ENCODE measurements around the gene ASAP2. TPM values are rescaled to one million over a fixed set of nuclear protein-coding genes. Genes with fewer than 3 reads are reported as not detected.

ASAP2 gene
- total and polyA plus RNA-seq, 2 donors (not counting 1 experiment from before 2014, with no cell fraction given) = 0.04 TPM; not detected in 1

GRCh38 chr2:9430316-9431293 is 224.0 kb downstream of the ASAP2 start:
- ATAC-seq (ENCODE audit: low read depth) (no peak), DNase-seq (no peak)
- Histone ChIP-seq H3K27me3 (replicated peaks in 1 of 4; ENCODE audit: control extremely low read depth in 1 of 4, control insufficient read depth in 3 of 4, insufficient read depth in 4 of 4, low read length in 3 of 4) (no peaks in the 10 kb centered on the region), H2AFZ (ENCODE audit: insufficient read depth, low read depth, low read length, poor library complexity, severe bottlenecking) (no peak overlapping the region), H3K79me2 (ENCODE audit: control insufficient read depth, insufficient read depth, low read length) (no peaks in the 10 kb centered on the region), H3K4me1 (ENCODE audit: control insufficient read depth in 2 of 2, insufficient read depth in 2 of 2, low read length in 2 of 2) (no peaks in the 10 kb centered on the region), H3K9ac (ENCODE audit: low read length) (no peak overlapping the region), H4K20me1 (ENCODE audit: control insufficient read depth, insufficient read depth, low read length, poor library complexity, severe bottlenecking) (no peaks in the 10 kb centered on the region), H3K9me3 (ENCODE audit: control extremely low read depth in 1 of 3, control insufficient read depth in 2 of 3, insufficient read depth in 1 of 3, low read length in 2 of 3) (no peaks in the 10 kb centered on the region), H3K4me2 (replicated peaks; ENCODE audit: low read depth, low read length, poor library complexity, severe bottlenecking) (no peak overlapping the region), H3K4me3 (ENCODE audit: control extremely low read depth in 1 of 5, extremely low read depth in 1 of 5, insufficient read depth in 1 of 5, low read depth in 2 of 5, low read length in 4 of 5) (no peak overlapping the region), H3K27ac (ENCODE audit: low read length in 2 of 2) (no peak overlapping the region), H3K36me3 (replicated peaks in 1 of 2; ENCODE audit: control extremely low read depth in 1 of 2, control insufficient read depth in 1 of 2, extremely low read depth in 1 of 2, insufficient read depth in 2 of 2, low read length in 1 of 2) (peaks cover 15 to 40% of the 10 kb centered on the region in 2 experiments)
- TF ChIP-seq EZH2 (IDR thresholded peaks at IDR 0.05; ENCODE audit: borderline replicate concordance, insufficient read depth, low read depth, low read length, poor library complexity, severe bottlenecking) (no peak), CTCF (IDR thresholded peaks at IDR 0.05) (no peak)
- ChIA-PET CTCF (no interaction called here), POLR2A (no interaction called here)
- H3K9me3 Mint-ChIP-seq (ENCODE audit: insufficient read depth) = no peaks in the 10 kb centered on the region
- H3K4me3 Mint-ChIP-seq = no peak overlapping the region
- H3K27ac Mint-ChIP-seq = no peak overlapping the region
- no CpG with 5 or more reads among the region's 2 CpGs for WGBS (ENCODE audit: insufficient coverage)
- intact Hi-C loops (cut with micrococcal nuclease) = no loop called here
- H3K27me3 Mint-ChIP-seq = no peaks in the 10 kb centered on the region
- H3K4me1 Mint-ChIP-seq = no peaks in the 10 kb centered on the region

- H3K27me3 Mint-ChIP-seq = no peaks in the 10 kb centered on the region
- no peak overlapping the region for H3K27ac Mint-ChIP-seq
- ChIA-PET CTCF (no interaction called here), POLR2A (no interaction called here)
- no peaks in the 10 kb centered on the region for H3K4me1 Mint-ChIP-seq
- intact Hi-C loops (cut with micrococcal nuclease) = no loop called here
- Histone ChIP-seq H3K4me3 (ENCODE audit: control extremely low read depth in 1 of 5, extremely low read depth in 1 of 5, insufficient read depth in 1 of 5, low read depth in 2 of 5, low read length in 4 of 5) (no peak overlapping the region), H4K20me1 (ENCODE audit: control insufficient read depth, insufficient read depth, low read length, poor library complexity, severe bottlenecking) (no peaks in the 10 kb centered on the region), H3K4me1 (ENCODE audit: control insufficient read depth in 2 of 2, insufficient read depth in 2 of 2, low read length in 2 of 2) (no peaks in the 10 kb centered on the region), H3K79me2 (ENCODE audit: control insufficient read depth, insufficient read depth, low read length) (no peaks in the 10 kb centered on the region), H3K9ac (ENCODE audit: low read length) (no peak overlapping the region), H2AFZ (ENCODE audit: insufficient read depth, low read depth, low read length, poor library complexity, severe bottlenecking) (no peak overlapping the region), H3K27ac (ENCODE audit: low read length in 2 of 2) (no peak overlapping the region), H3K9me3 (ENCODE audit: control extremely low read depth in 1 of 3, control insufficient read depth in 2 of 3, insufficient read depth in 1 of 3, low read length in 2 of 3) (no peaks in the 10 kb centered on the region), H3K4me2 (replicated peaks; ENCODE audit: low read depth, low read length, poor library complexity, severe bottlenecking) (no peak overlapping the region), H3K36me3 (replicated peaks in 1 of 2; ENCODE audit: control extremely low read depth in 1 of 2, control insufficient read depth in 1 of 2, extremely low read depth in 1 of 2, insufficient read depth in 2 of 2, low read length in 1 of 2) (peaks cover 22 to 50% of the 10 kb centered on the region in 2 experiments), H3K27me3 (replicated peaks in 1 of 4; ENCODE audit: control extremely low read depth in 1 of 4, control insufficient read depth in 3 of 4, insufficient read depth in 4 of 4, low read length in 3 of 4) (no peaks in the 10 kb centered on the region)
- TF ChIP-seq EZH2 (IDR thresholded peaks at IDR 0.05; ENCODE audit: borderline replicate concordance, insufficient read depth, low read depth, low read length, poor library complexity, severe bottlenecking) = no peak
- TF ChIP-seq CTCF (IDR thresholded peaks at IDR 0.05) = no peak
- DNase-seq (no peak), ATAC-seq (ENCODE audit: low read depth) (no peak)
- no peaks in the 10 kb centered on the region for H3K9me3 Mint-ChIP-seq (ENCODE audit: insufficient read depth)
- WGBS (ENCODE audit: insufficient coverage) = 100% methylated on average over 2 of the region's 2 CpGs
- H3K4me3 Mint-ChIP-seq = no peak overlapping the region
Observed at GRCh38 chr2:9434489-9434888, 227.9 kb downstream of the ASAP2 start.
